NCI-H1092 treated with DMSO at 0.1 percent for 48 hours (cell line): ENCODE measurements around the gene ST8SIA5.
A peak's percentile ranks its signal among the peaks of the same experiment; 100 is the strongest.

Source experiments
- DNase-seq: peaks from one replicate; lab custom pipeline; 2025; lab: John Stamatoyannopoulos, UW

Gene ST8SIA5

GRCh38 chr18:46629361-46629760 lies 127.5 kb downstream of the ST8SIA5 start:
- no peak for DNase-seq

DNA sequence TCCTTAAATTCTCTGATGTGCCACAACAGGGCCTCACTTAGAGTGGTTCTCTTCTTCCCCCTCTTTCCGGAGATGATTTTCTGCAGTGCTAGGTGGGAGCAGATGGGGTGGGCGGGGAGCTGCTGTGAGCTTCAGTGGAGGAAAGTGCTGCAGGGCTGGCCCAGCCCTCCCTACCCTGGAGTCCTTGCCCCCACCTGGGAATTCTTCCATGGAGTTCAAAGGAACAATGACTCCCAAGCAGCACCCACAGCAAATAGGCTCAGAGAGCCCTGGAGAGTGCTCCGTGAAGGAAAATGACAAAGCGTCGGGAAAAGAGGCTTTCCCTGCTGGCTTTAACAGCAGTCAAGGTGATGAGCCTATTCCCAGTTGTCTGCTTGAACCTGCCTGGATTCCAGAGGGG lies 128.6 kb downstream of the ST8SIA5 start:
- no peak for DNase-seq

DNA sequence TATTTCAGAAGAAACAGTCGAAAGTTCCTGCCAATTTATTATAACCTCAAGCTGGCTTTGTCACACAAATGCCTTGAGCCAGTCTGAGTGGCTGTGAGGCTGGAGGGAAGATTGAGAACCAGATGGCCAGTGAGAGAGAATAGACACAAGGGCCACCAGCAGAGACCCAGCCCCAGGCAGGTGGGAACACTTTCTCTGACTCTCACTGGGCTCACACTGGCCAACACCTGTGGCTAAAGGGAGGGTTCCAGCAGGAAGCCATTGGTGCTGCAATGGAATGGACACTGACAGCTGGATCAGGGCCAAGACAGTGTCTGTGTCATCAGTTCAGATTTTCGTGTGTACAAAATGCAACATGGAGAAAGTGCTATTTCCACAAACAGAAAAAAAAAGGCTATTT lies 129.7 kb downstream of the ST8SIA5 start:
- no peak for DNase-seq

DNA sequence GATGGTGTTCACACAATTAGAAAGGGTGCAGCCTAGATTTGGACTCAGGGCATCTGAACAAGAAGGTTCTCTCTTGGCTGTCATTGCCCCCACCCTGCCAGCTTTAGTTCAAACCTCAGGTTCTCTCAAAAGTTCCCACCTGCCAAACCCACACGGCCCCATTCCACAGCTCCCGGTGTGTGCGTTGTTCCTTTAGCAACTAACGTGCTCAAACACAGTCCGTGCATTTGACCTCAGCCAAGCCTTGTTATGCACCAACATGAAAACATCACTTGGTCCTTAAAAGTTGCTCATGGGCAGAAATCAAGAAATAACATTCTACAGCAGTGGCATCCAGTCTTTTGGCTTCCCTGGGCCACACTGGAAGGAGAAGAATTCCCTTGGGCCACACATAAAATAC lies 131.8 kb downstream of the ST8SIA5 start:
- no peak for DNase-seq

- DNase-seq, result no peak
Observed at GRCh38 chr18:46624127-46624526, 132.7 kb downstream of the ST8SIA5 start.

DNA sequence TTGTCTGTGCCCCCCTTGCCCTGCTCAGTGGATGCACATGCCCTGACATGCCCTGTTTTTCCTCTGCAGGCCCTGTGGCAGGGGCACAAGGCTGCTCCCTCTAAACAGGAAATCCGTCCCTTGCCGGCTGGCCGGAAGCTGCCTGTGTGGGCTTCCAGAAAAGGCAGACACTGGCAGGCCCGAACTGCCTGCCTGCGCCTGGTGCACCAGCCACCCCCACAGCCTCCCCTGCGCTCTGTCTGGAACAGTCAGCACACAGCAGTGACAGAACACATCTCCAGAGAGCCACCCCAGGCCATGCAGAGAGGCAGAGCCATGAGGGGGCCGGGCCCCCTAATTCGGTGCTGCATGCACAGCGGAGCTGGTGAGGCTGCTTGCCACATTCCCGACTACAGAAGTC lies 133.3 kb downstream of the ST8SIA5 start:
- no peak for DNase-seq

DNA sequence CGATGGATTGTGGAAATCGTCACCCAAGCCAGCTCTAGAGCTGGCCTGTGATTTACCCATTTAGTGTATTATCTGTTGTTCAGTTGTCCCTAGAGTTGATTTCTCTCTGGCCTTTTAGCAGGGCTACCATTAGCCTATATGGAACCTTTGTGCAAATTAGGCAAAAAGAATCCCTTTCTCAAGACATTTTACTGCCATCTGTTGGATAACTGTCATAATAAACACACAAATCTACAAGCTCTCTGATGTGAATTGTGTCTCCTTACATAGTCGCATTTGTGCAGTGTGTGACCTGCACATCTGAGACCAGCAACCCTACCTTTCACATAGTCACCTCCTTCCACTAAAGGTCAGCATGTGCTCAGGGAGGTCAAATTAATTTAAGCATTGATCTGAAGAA lies 133.9 kb downstream of the ST8SIA5 start:
- peak; percentile 24 for DNase-seq

GRCh38 chr18:46622451-46622850 lies 134.4 kb downstream of the ST8SIA5 start:
- DNase-seq, result no peak

- no peak for DNase-seq
Observed at GRCh38 chr18:46621871-46622270, 135.0 kb downstream of the ST8SIA5 start.

GRCh38 chr18:46621111-46621766 lies 135.6 kb downstream of the ST8SIA5 start:
- DNase-seq, result no peak

DNA sequence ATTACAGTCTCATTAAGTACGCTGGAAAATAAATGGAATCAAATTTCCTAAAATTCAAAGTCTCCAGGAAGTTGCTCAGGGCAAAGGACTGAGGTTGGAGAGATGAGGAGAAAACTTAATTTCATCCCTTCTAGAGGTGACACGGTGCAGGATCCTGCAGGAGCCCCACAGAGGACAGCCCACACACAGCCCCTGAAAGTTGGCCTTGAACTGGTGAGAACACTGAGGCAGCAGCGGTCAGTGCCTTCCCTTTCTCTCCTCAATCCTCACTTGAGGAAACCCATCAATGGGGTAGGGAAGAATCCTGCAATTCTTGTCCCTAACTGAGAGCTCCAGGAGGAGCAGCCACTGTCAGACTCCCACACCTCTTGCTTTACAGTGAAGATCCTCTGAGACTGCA lies 137.3 kb downstream of the ST8SIA5 start:
- no peak for DNase-seq
